Smooth muscle cell (in vitro differentiated cells): ENCODE data around the gene SLC38A8. TPM values are rescaled to one million over a fixed set of nuclear protein-coding genes. Genes with fewer than 3 reads are reported as not detected.

Source experiments
- DNase-seq: peaks from one replicate; lab custom pipeline; 2025; ENCODE audit not compliant: unreplicated experiment; lab: John Stamatoyannopoulos, UW
- H2AFZ ChIP-seq: fragments of 200-600 bp; sonication (generic); 2 replicates; pipeline ENCODE4 v1.6.0; 2016; ENCODE audit warnings: antibody characterized with exemption, low read depth, mild to moderate bottlenecking
- H3F3A ChIP-seq: fragments of 200-600 bp; sonication (generic); 2 replicates; pipeline ENCODE4 v1.6.0; 2017; ENCODE audit warnings: antibody characterized with exemption, low read depth
- H3K27ac ChIP-seq: fragments of 200-600 bp; sonication (generic); 2 replicates; pipeline ENCODE4 v1.5.1; 2016; ENCODE audit warnings: low read depth, mild to moderate bottlenecking
- H3K27me3 ChIP-seq: fragments of 200-600 bp; sonication (generic); 2 replicates; pipeline ENCODE4 v1.6.1; 2016; ENCODE audit warnings: low read depth, mild to moderate bottlenecking
- H3K36me3 ChIP-seq: fragments of 200-600 bp; sonication (generic); 2 replicates; pipeline ENCODE4 v1.5.1; 2016; ENCODE audit warnings: low read depth
- H3K4me1 ChIP-seq: fragments of 200-600 bp; sonication (generic); 2 replicates; pipeline ENCODE4 v1.5.1; 2016; ENCODE audit warnings: low read depth
- H3K4me2 ChIP-seq: fragments of 200-600 bp; sonication (generic); 2 replicates; pipeline ENCODE4 v1.6.0; 2016; ENCODE audit warnings: mild to moderate bottlenecking
- H3K4me3 ChIP-seq: fragments of 200-600 bp; sonication (generic); 2 replicates; pipeline ENCODE4 v1.5.1; 2016; ENCODE audit warnings: mild to moderate bottlenecking
- H3K79me2 ChIP-seq: fragments of 200-600 bp; sonication (generic); 2 replicates; pipeline ENCODE4 v1.6.0; 2016; ENCODE audit warnings: low read depth, mild to moderate bottlenecking
- H3K9ac ChIP-seq: fragments of 200-600 bp; sonication (generic); 2 replicates; pipeline ENCODE4 v1.6.0; 2016; ENCODE audit warnings: low read depth
- H3K9me3 ChIP-seq: fragments of 200-600 bp; sonication (generic); replicated peaks from 2 replicates; pipeline ENCODE4 v1.5.1; 2016; ENCODE audit warnings: low read depth
- H4K20me1 ChIP-seq: fragments of 200-600 bp; sonication (generic); 2 replicates; pipeline ENCODE4 v1.6.0; 2016; ENCODE audit warnings: low read depth
- CTCF ChIP-seq: fragments of 200-600 bp; sonication (generic); IDR thresholded peaks from 2 replicates; pipeline ENCODE4 v1.5.1; 2017; ENCODE audit warnings: borderline replicate concordance, mild to moderate bottlenecking, antibody characterized with exemption; ENCODE audit not compliant: insufficient read depth, poor library complexity, severe bottlenecking
- WGBS: methylation state at CpG from one replicate; pipeline ENCODE4 v1.1.7; 2016; ENCODE audit warnings: low lambda C conversion rate; 5-methylcytosine and 5-hydroxymethylcytosine counted together
- polyA plus RNA-seq: library from polyadenylated mRNA; unstranded; fragments of >200 nt; fragmentation: Nextera tagmentation; extraction: Ambion mirVana; gene quantifications from 2 replicates; pipeline ENCODE4 v1.2.1, GENCODE V29; 2016
- total RNA-seq: library from RNA; depleted of rRNA; stranded (reverse); fragments of >200 nt; gene quantifications from 2 replicates; pipeline ENCODE4 v1.2.3, GENCODE V29; 2014

The SLC38A8 gene
- total and polyA plus RNA-seq, 2 experiments from 2014 or later = not detected

GRCh38 chr16:83975590-83976260 lies 66.9 kb downstream of the SLC38A8 start:
- WGBS = 92% methylated on average over 15 of the region's 15 CpGs

GRCh38 chr16:83974475-83974874 lies 68.1 kb downstream of the SLC38A8 start:
- H2AFZ ChIP-seq = no peak overlapping the region
- DNase-seq = no peak
- no peak overlapping the region for H3K9ac ChIP-seq
- TF ChIP-seq CTCF = no peak
- no peaks in the 10 kb centered on the region for H3K9me3 ChIP-seq
- H4K20me1 ChIP-seq = no peaks in the 10 kb centered on the region
- no peaks in the 10 kb centered on the region for H3F3A ChIP-seq
- no peak overlapping the region for H3K4me2 ChIP-seq
- 77% methylated on average over 7 of the region's 7 CpGs for WGBS
- no peak overlapping the region for H3K27ac ChIP-seq
- H3K4me1 ChIP-seq = no peaks in the 10 kb centered on the region
- no peak overlapping the region for H3K4me3 ChIP-seq
- H3K79me2 ChIP-seq = no peaks in the 10 kb centered on the region
- H3K36me3 ChIP-seq = no peaks in the 10 kb centered on the region
- H3K27me3 ChIP-seq = peaks cover 4% of the 10 kb centered on the region

More at GRCh38 chr16:83975590-83976260, 66.9 kb downstream of the SLC38A8 start:
- Histone ChIP-seq H3K27me3 (no peaks in the 10 kb centered on the region), H2AFZ (no peak overlapping the region), H3K27ac (no peak overlapping the region), H3K9ac (no peak overlapping the region), H3F3A (no peaks in the 10 kb centered on the region), H3K9me3 (no peaks in the 10 kb centered on the region), H4K20me1 (no peaks in the 10 kb centered on the region), H3K36me3 (no peaks in the 10 kb centered on the region), H3K4me1 (no peaks in the 10 kb centered on the region), H3K79me2 (no peaks in the 10 kb centered on the region), H3K4me2 (no peak overlapping the region), H3K4me3 (no peak overlapping the region)
- no peak for DNase-seq
- TF ChIP-seq CTCF = no peak

GRCh38 chr16:83973581-83974385 lies 68.8 kb downstream of the SLC38A8 start:
- no peak for DNase-seq
- no peak for TF ChIP-seq CTCF

GRCh38 chr16:83973077-83973476 lies 69.5 kb downstream of the SLC38A8 start:
- H3K79me2 ChIP-seq = no peaks in the 10 kb centered on the region
- H3F3A ChIP-seq = no peaks in the 10 kb centered on the region
- H3K4me2 ChIP-seq = no peak overlapping the region
- no peaks in the 10 kb centered on the region for H3K4me1 ChIP-seq
- DNase-seq = no peak
- no peaks in the 10 kb centered on the region for H3K36me3 ChIP-seq
- 92% methylated on average over 10 of the region's 10 CpGs for WGBS
- H4K20me1 ChIP-seq = no peaks in the 10 kb centered on the region
- H3K27me3 ChIP-seq = peaks cover 12% of the 10 kb centered on the region
- no peak overlapping the region for H3K27ac ChIP-seq
- H3K9me3 ChIP-seq = no peaks in the 10 kb centered on the region
- H3K4me3 ChIP-seq = no peak overlapping the region
- no peak overlapping the region for H2AFZ ChIP-seq
- no peak overlapping the region for H3K9ac ChIP-seq
- TF ChIP-seq CTCF = no peak

More at GRCh38 chr16:83973581-83974385, 68.8 kb downstream of the SLC38A8 start:
- Histone ChIP-seq H3K4me3 (no peak overlapping the region), H3K4me1 (no peaks in the 10 kb centered on the region), H3K79me2 (no peaks in the 10 kb centered on the region), H3K9me3 (no peaks in the 10 kb centered on the region), H3K4me2 (no peak overlapping the region), H2AFZ (no peak overlapping the region), H3F3A (no peaks in the 10 kb centered on the region), H3K9ac (no peak overlapping the region), H3K36me3 (no peaks in the 10 kb centered on the region), H4K20me1 (no peaks in the 10 kb centered on the region), H3K27ac (no peak overlapping the region), H3K27me3 (peaks cover 11% of the 10 kb centered on the region)
- WGBS = 87% methylated on average over 22 of the region's 22 CpGs
